Stimulated activated CD8-positive, alpha-beta memory T cell treated with anti-CD3 and anti-CD28 coated beads, Interleukin-12 subunit alpha, Interleukin-12 subunit beta, amount 100 ng/mL, for 4 hours (primary cell): ENCODE measurements around the gene ZSWIM8.
"Not testable (repeated sequence)": the region's sequence is repeated elsewhere in the genome, so short reads cannot be mapped to it uniquely, and the experiment has no call there.

Experiments used
- DNase-seq: peaks from one replicate; pipeline ENCODE4 v3.0.0-alpha.2; 2020; ENCODE audit warnings: low read depth

The ZSWIM8 gene

DNA sequence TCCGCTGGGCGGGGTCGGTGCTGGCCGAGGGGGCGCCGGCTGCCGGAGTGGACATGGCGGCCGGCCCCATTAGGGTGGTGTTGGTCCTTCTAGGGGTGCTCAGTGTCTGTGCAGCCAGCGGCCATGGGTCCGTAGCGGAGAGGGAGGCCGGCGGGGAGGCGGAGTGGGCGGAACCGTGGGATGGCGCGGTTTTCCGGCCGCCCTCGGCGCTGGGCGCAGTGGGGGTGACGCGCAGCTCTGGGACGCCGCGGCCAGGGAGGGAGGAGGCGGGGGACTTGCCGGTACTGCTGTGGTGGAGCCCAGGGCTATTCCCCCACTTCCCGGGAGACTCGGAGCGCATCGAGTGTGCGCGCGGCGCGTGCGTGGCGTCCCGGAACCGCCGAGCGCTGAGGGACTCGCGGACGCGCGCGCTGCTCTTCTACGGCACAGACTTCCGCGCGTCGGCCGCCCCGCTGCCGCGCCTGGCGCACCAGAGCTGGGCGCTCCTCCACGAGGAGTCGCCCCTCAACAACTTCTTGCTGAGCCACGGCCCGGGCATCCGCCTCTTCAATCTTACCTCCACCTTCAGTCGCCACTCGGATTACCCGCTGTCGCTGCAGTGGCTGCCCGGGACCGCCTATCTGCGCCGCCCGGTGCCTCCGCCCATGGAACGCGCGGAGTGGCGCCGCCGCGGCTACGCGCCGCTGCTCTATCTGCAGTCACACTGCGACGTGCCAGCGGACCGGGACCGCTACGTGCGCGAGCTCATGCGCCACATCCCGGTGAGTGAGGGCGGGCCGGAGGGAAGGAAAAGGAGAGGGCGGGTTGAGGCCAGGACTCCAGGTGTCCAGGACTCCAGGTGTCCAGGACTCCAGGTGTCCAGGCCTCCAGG, 12.9 kb upstream of the ZSWIM8 start:
- peak; percentile 75 for DNase-seq

DNA sequence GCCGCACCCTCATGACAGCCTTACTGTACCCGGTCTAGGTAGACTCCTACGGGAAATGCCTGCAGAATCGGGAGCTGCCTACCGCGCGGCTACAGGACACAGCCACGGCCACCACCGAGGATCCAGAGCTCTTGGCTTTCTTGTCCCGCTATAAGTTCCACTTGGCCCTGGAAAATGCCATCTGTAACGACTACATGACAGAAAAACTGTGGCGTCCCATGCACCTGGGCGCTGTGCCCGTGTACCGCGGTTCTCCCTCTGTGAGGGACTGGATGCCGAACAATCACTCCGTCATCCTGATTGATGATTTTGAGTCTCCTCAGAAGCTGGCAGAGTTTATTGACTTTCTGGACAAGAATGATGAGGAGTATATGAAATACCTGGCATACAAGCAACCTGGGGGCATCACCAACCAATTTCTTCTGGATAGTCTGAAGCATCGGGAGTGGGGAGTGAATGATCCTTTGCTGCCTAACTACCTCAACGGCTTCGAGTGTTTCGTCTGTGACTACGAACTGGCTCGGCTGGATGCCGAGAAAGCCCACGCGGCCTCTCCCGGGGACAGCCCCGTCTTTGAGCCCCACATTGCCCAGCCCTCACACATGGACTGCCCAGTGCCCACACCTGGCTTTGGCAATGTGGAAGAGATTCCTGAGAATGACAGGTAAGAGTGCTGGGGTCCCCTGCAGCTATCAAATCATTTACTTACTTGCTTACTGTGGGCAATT, 12.1 kb upstream of the ZSWIM8 start:
- DNase-seq: no peak

DNA sequence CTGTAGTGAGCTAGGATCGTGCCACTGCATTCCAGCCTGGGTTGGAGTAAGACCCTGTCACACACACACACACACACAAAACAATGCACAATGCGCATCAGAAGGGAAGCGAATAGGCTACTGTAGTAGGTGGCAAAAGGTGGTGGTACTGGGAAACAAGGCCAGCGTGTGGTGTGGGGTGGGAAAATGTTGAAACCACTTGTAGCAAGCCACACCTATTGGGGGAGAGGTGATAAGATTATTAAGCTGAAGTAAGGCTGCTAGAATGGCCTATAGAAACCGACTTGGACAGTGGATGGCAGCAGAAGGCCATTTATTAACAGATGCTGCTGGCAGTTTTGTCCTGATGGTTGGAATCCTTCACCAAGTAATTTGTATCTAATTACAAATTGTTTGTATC, 10.8 kb upstream of the ZSWIM8 start:
- DNase-seq: no peak

DNA sequence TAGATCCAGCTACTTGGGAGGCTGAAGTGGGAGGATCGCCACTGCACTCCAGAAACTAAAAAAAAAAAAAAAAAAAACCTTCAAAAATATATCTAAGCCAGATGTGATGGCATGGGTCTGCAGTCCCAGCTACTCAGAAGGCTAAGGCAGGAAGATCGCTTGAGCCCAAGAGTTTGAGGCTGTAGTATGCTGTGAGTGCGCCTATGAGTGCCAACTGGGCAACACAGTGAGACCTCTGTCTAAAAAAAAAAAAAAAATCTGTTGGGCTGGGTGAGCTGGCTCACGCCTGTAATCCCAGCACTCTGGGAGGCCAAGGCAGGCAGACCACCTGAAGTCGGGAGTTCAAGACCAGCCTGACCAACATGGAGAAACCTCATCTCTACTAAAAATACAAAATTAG, 6.4 kb upstream of the ZSWIM8 start:
- no peak for DNase-seq

DNA sequence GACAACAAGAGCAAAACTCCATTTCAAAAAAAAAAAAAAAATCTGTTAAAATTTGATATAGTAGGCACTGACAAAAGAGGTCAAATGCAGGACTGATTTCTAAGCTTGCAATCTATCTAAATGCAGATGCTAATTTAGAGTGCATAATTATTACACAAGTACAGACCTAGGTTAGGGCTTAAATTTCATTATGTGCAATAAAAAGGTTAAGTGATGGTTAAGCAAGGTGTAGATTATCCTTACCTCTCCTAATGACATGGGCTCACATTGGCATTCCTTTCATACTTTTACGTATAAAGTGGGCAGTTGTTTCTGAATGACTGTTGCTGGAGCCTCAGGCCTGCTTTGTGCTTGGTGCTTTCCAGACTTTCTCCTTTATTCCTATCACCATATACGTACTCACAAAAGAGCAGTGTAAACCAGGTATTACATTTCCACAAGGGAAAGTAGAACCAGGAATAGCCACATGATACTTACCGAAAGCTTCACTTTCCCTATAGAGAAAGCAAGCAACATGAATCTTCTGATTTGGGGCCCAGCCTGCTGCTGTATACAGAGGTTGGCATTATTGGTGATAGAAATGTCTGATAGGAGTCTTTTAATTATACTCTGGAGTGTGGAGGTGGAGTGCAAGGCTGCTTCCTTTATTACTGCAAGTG, 5.7 kb upstream of the ZSWIM8 start:
- DNase-seq: no peak

DNA sequence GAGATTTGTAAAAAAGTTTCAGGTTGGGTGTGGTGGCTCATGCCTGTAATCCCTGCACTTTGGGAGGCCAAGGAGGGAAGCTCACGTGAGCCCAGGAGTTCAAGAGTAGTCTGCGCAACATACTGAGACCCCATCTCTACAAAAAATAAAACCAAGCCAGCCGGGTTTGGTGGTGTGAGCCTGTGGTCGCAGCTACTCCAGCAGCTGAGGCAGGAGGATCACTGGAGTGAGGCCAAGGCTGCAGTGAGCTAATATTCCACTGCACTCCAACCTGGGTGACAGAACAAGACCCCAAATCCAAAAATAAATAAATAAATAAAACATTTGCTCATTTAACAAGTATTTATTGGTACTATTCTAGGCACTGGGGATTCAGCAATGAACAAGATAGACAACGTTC, 5.1 kb upstream of the ZSWIM8 start:
- DNase-seq: no peak

DNA sequence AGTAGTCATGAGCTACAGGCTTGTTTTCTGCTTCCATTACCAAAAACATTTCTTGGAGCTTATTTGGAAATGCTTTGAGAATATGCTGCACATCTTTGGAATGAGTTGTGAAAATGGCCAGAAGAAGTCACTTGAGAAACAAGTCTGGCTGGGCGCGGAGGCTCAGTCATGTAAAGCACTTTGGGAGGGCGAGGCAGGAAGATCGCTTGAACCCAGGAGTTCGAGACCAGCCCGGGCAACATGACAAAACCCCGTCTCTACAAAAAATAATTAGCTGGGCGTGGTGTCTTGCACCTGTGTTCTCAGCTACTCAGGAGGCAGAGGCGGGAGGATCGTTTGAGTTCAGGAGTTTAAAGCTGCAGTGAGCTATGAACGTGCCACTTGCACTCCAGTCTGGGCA, 4.4 kb upstream of the ZSWIM8 start:
- DNase-seq: no peak

DNA sequence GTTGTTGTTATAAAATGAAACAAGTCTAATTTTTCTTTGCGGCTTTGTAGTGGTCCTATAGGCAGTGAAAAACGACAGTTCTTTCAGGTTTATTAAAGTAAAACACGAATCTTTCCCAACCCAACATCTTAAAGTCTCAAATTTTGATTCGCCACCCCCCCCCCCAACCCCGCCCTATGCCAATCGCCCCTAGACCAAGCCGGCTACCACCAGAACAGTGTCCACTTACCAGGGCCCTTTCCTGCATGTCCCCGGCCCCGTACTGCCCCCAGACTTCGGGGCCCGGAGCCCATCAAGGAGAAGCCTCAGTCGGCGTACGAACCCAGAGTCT, 3.9 kb upstream of the ZSWIM8 start:
- no peak for DNase-seq

DNA sequence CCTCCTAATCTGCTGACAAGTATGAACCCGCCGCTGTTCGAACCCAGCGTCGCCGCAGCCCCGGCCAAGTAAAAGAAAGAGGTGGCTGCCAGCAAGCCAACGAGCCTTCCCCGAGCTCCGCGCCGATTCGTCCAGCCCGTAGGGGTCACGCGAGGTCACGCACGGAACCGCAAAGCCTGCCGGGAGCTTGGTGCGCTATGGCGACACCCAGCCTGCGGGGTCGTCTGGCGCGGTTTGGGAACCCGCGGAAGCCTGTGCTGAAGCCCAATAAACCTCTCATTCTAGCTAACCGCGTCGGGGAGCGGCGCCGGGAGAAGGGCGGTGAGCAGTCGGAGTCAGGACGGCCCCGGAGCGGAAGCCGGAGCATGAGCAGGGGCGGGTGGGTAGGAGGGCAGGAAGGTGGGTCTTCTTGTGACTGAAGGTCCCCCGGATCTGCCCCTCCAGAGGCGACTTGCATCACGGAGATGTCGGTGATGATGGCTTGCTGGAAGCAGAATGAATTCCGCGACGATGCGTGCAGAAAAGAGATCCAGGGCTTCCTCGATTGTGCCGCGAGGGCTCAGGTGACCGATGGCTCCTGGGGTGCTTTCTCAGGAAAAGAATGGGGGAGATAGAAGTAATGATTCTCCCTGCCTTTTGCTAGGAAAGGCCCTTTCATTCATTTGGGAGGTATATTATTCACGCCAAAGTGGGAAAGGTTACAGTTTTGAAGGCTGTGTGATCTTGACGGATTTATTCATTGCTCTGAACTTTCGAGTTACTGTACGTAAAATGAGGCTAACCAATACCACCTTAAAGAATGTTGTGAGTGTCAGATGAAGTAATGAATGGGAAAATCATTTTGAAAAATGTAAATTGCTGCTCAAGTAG, 3.3 kb upstream of the ZSWIM8 start, which contains the start of gene CHCHD1:
CHCHD1 (plus strand) TSS at position 170 of the 870 bp plus-strand sequence; CDS start at position 198, 28 bp downstream.
- DNase-seq: peak; percentile 84

DNA sequence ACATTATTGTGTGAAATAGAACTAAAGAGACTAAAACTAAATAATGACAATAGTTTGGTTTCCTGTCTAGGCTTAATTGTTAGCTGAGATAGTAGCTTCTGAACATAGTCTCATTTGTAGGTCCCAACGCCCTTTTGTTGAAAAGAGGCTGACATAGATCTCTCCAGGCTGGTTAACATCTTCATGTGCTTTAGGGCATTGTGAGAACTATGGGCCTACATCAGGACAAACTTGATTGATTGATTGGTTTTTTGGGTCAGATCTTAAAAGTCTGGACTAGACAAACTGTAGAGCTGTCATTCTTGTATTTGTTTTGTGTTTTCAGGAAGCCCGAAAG, 2.7 kb upstream of the ZSWIM8 start:
- DNase-seq: no peak

DNA sequence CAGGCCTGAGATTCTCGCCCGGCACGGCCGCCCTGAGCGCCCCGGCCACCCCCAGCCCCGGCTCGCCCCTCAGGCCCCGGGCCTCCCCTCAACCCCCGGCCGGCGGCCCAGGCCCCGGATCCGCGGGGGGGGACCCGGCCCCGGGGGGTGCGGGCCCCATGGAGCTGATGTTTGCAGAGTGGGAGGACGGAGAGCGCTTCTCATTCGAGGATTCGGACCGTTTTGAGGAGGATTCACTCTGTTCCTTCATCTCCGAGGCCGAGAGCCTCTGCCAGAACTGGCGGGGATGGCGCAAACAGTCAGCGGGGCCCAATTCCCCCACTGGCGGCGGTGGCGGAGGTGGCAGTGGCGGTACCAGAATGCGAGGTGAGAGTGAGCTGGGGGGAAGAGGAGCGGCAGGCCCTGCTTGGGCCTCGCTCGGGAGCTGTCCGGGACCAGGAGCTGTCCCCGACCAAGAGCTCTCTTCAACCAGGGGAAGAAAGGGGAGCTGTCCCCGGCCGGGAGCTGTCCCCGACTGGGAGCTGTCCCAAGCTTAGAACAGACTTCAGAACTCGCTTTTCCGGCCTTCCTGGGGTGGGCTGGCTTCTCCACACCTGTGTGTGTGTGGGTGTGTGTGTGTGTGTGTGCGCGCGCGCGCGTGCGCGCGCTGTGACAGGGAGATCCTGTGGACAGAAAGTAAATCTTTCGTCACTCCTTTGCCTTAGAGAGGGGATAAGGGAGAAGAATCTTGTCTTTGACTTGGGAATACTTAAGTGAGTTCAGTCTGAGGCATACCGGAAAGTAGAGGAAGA, 510 bp downstream of the ZSWIM8 start:
- peak; percentile 28 for DNase-seq

DNA sequence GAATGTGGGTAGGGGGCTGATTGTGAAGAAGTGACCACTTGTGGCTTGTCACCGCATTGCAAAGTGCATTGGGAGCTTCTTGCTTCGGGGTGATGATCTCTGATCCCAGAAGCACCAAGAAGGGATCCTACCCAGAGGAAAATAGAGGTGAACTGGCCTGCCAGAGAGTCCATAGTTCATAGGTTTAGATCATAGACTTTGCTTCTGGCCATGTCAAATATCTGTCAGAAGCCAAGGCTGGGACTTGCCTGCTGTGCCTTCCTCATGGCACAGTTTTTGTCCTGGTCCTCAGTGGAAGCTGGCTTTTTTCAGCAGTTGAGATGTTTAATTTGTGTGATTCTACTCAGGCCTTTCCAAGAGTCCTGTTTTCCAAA, 1.1 kb downstream of the ZSWIM8 start:
- no peak for DNase-seq

DNA sequence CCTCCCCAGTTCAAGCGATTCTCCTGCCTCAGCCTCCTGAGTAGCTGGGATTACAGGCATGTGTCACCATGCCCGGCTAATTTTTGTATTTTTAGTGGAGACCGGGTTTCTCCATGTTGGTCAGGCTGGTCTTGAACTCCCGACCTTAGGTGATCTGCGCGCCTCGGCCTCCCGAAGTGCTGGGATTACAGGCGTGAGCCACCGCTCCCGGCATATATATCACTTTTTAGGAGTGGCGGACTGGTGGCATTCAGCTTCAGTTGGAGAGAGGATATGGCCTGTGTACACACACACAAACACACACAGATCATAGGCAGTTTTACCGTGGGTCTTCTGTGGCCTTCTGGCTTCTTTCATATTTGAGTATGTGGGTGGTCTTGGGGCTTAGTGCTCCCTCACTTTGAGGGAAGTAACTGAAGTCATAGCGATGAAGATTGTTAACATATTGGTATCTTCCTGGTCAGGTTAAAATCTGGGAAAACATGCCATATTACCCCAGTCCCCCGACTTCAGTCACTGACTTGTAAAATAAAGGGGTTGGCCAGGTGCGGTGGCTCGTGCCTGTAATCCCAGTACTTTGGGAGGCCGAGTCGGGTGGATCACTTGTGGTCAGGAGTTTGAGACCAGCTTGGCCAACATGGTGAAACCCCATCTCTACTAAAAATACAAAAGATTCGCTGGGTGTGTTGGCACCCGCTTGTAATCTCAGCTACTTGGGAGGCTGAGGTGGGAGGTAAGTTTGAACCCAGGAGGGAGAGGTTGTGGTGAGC, 1.8 kb downstream of the ZSWIM8 start:
- DNase-seq: not testable (repeated sequence)

DNA sequence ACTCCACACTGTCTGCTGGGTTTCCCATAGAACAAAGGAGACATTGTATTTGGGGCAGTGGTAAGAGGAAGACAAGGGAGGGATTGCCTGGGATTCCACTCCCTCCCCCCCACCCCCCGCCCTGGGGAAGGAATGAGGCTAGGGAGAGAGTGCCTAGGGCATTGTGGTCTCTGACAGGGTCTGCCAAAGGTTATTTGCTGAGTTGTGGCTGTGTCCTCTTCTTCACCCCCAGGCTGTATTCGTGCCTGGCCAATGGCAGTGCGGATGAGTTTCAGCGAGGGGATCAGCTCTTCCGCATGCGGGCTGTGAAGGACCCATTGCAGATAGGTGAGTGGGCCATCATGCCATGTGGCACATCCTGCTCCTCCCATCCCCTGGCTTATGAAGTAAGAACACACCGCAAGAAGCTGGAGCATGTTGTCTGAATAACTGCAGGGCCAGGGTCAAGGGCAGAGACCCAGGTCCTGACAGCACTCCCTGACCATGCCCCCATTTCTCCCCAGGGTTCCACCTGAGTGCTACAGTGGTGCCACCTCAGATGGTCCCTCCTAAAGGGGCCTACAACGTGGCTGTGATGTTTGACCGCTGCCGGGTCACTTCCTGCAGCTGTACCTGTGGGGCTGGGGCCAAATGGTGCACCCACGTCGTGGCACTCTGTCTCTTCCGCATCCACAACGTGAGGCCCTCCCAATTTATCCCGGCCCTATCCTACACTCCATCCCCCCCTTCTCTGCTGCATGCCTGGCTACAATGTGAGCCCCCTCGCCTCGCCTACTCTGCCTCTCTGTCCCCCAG, 3.7 kb downstream of the ZSWIM8 start:
- no peak for DNase-seq

DNA sequence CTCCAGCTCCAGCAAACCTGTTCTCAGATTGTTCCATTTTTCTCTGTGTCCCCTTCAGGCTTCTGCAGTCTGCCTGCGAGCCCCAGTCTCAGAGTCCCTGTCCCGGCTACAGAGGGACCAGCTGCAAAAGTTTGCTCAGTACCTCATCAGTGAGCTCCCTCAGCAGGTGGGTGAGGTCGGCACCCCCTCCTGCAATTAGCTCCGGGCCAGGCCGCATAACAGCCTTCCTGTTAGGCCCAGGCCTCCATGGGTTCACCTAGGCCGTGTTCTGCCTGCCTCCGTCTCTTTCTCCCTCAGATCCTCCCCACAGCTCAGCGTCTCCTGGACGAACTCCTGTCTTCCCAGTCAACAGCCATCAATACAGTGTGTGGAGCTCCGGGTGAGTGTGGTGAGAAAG, 4.3 kb downstream of the ZSWIM8 start:
- DNase-seq: no peak

DNA sequence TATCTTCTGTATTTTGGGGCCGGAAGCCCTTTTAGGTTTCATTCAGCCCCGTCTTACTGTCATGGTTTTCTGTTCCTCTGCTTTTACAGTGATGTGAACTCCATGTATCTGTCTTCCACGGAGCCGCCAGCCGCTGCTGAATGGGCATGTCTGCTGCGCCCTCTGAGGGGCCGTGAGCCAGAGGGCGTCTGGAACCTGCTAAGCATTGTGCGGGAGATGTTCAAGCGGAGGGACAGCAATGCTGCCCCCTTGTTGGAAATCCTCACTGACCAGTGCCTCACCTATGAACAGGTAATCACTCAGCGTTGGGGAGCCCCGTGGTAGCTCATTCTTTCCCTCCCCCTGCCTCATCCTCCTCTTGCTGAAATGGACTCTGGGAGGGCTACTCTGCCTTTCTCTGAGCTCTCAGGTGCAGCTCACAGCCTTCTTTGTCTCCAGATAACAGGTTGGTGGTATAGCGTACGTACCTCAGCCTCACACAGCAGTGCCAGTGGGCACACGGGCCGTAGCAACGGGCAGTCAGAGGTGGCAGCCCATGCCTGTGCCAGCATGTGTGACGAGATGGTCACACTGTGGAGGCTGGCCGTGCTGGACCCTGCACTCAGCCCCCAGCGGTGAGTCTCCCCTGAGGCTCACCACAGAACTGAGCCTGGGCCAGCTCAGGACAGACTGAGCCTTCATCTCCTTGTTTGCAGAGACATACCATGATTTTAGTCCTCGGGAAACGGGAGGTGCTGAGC, 5.7 kb downstream of the ZSWIM8 start:
- DNase-seq: no peak

DNA sequence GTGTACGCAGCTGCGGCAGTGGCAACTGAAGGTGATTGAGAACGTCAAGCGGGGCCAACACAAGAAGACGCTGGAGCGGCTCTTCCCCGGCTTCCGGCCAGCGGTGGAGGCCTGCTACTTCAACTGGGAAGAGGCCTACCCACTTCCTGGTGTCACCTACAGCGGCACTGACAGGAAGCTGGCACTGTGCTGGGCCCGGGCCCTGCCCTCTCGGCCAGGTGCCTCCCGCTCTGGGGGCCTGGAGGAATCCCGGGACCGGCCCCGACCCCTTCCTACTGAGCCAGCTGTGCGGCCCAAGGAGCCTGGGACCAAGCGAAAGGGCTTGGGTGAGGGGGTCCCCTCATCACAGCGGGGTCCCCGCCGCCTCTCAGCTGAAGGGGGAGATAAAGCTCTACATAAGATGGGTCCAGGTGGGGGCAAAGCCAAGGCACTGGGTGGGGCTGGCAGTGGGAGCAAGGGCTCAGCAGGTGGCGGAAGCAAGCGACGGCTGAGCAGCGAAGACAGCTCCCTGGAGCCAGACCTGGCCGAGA, 6.5 kb downstream of the ZSWIM8 start:
- DNase-seq: no peak

DNA sequence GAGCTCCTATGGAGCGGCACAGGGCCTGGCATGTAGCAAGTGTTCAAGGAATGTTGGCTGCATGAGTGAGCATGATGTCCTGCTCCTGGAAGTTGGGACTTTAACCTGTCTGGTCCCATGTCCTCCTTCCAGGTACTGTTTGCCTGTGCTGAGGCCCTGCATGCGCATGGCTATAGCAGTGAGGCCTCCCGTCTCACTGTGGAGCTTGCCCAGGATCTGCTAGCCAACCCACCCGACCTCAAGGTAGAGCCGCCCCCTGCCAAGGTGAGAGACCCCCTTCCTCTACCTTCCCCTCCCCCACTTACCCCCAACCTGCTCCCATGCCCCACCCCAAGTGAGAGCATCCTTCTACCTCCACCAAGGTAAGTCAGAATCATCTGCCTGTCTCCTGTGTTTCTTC, 8.1 kb downstream of the ZSWIM8 start:
- no peak for DNase-seq

DNA sequence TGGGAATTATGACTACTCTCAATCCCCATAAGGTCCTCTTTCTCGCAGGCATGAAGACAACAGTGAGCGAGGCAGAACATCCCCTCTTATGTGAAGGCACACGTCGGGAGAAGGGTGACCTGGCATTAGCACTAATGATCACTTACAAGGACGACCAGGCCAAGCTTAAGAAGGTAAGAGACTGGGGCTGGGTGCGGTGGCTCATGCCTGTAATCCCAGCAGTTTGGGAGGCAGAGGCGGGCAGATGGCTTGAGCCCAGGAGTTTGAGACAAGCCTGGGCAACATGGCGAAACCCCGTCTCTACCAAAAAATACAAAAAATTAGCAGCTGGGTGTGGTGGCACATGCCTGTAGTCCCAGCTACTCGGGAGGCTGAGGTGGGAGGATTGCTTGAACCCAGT, 10.1 kb downstream of the ZSWIM8 start:
- DNase-seq: not testable (repeated sequence)
